NCI-H2171 (cell line): ENCODE results near the gene CYP2A6.
"Not testable (repeated sequence)": the region's sequence is repeated elsewhere in the genome, so short reads cannot be mapped to it uniquely, and the experiment has no call there.

Experiments used
- DNase-seq: peaks from one replicate; lab custom pipeline; 2025; lab: John Stamatoyannopoulos, UW

The CYP2A6 gene

DNA sequence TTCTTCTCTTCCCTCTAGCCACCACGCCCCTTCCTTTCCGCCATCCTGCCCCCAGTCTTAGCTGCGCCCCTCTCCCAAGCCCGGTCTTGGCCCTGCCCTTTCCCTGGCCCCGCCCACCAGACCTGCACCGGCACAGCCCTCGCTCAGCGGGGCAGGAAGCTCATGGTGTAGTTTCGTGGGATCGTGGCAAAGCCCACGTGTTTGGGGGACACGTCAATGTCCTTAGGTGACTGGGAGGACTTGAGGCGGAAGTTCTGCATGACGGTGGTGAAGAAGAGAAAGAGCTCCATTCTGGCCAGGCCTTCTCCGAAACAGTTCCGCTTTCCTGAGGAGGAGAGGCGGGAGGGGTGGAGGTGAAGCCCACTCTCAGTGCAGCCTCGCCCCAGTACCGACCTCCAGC, 6.6 kb downstream of the CYP2A6 start:
- not testable (repeated sequence) for DNase-seq

- not testable (repeated sequence) for DNase-seq
Measured at GRCh38 chr19:40842997-40843652, 7.1 kb downstream of the CYP2A6 start.

- not testable (repeated sequence) for DNase-seq
Measured at GRCh38 chr19:40842012-40842411, 8.2 kb downstream of the CYP2A6 start.

DNA sequence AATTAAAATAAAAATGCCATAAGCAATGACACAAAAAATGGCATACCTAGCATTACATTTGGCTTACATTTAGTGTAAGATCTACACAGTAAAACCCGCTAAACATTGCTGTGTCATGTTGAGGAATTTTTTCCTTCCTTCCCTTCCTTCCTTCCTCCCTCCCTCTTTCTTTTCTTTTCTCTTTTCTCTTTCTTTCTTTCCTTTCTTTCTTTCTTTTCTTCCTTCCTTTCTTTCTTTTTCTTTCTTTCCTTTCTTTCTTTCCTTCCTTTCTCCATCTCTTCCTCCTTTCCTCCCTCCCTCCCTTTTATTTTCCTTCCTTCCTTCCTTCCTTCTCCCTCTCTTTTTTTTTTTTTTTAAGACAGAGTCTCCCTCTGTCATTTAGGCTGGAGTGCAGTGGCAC, 11.8 kb downstream of the CYP2A6 start:
- not testable (repeated sequence) for DNase-seq

GRCh38 chr19:40836754-40837429, 13.4 kb downstream of the CYP2A6 start:
- no peak for DNase-seq

GRCh38 chr19:40833728-40834533, 16.3 kb downstream of the CYP2A6 start:
- DNase-seq: not testable (repeated sequence)

GRCh38 chr19:40832431-40832790, 17.8 kb downstream of the CYP2A6 start:
- DNase-seq: not testable (repeated sequence)

GRCh38 chr19:40831502-40832430, 18.5 kb downstream of the CYP2A6 start:
- DNase-seq: peak; percentile 38

GRCh38 chr19:40830741-40831140, 19.5 kb downstream of the CYP2A6 start:
- not testable (repeated sequence) for DNase-seq

DNA sequence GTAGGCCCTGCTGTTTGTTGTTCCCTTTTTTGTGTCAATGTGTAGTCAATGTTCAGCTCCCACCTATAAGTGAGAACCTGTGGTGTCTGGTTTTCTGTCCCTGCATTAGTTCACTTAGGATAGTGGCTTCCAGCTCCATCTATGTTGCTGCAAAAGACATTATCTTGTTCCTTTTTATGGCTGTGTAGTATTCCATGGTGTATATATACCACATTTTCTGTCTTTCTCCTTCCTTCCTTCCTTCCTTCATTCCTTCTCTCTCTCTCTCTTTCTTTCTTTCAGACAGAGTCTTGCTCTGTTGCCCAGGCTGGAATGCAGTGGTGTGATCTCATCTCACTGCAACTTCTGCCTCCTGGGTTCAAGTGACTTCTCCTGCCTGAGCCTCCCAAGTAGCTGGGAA, 21.0 kb downstream of the CYP2A6 start:
- DNase-seq: no peak

DNA sequence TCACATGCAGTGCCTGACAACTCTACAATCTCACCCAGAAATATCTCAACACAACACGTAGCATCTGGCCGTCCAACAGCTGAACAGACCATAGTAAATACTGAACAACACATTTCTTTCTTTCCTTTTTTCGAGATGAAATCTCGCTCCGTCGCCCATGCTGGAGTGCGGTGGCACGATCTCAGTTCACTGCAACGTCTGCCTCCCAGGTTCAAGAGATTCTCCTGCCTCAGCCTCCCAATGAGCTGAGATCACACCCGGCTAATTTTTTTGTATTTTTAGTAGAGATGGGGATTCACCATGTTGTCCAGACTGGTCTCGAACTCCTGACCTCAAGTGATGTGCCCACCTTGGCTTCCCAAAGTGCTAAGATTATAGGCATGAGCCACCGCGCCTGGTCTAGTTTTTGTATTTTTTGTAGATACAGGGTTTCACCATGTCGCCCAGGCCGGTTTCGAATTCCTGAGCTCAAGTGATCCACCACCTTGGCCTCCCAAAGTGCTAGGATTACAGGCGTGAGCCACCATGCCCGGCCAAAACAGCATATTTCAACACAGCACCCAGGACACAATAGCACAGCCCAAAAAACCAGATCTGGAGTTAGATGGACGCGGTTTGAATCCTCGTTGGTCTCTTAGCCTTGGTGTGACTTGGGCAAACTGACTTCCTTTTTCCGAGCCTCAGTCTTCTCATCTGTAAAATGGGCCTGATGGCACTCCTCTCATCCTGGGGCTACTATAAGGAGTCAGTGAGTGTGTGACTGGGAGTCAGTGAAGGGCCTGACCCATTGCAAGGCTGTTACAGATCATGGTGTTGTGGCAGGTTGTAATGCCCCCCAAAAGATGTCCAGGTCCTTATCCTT, 22.6 kb downstream of the CYP2A6 start:
- no peak for DNase-seq

GRCh38 chr19:40826699-40827385, 23.4 kb downstream of the CYP2A6 start:
- not testable (repeated sequence) for DNase-seq

- not testable (repeated sequence) for DNase-seq
Measured at GRCh38 chr19:40826312-40826698, 23.9 kb downstream of the CYP2A6 start.

- not testable (repeated sequence) for DNase-seq
Measured at GRCh38 chr19:40825460-40826095, 24.7 kb downstream of the CYP2A6 start.

- not testable (repeated sequence) for DNase-seq
Measured at GRCh38 chr19:40824916-40825315, 25.3 kb downstream of the CYP2A6 start.

GRCh38 chr19:40822704-40823553, 27.3 kb downstream of the CYP2A6 start:
- not testable (repeated sequence) for DNase-seq

GRCh38 chr19:40822161-40822560, 28.1 kb downstream of the CYP2A6 start:
- no peak for DNase-seq

DNA sequence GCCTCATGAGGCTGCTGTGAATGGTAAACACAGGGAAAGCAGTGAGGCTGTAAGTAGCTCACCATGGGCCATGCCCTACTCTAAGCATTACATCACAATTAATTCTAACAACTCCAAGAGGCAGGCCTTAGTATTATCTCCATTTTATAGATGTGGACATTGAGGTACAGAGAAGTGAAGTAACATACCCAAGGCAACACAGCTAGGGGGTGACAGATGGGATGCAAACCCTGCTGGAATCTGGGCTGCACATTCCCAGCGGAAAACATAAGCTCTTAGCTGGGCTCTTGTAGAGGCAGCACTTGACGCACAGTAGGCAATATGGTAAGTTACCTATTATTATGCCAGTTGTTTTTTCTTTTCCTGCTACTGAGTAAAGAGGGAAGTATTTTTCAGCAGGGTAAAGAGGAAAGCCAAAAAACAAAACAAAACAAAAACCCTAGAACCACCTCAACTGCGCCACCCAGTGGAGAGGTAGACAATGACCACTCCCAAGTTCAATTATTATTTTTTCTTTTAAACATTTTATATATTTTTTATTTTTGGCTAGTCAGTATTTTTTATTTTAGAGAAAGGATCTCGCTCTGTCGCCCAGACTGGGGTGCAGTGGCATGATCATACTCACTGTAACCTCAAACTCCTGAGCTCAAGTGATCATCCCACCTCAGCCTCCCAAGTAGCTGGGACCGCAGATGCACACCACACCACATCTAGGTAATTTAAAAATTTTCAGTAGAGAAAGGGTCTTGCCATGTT, 30.6 kb downstream of the CYP2A6 start:
- peak; percentile 20 for DNase-seq
